Effector CD4-positive, alpha-beta T cell (primary cell): ENCODE data around the gene CCDC92.
"Not testable (repeated sequence)": the region's sequence is repeated elsewhere in the genome, so short reads cannot be mapped to it uniquely, and the experiment has no call there.

Source experiments
- DNase-seq: peaks from one replicate; pipeline ENCODE4 v3.0.0-alpha.2; 2020

The CCDC92 gene

GRCh38 chr12:123947531-123947930, 25.1 kb downstream of the CCDC92 start:
- DNase-seq: not testable (repeated sequence)

GRCh38 chr12:123946516-123947505, 25.8 kb downstream of the CCDC92 start:
- DNase-seq: not testable (repeated sequence)

GRCh38 chr12:123946152-123946515, 26.5 kb downstream of the CCDC92 start:
- no peak for DNase-seq

GRCh38 chr12:123945287-123946151, 27.1 kb downstream of the CCDC92 start:
- DNase-seq: no peak

- no peak for DNase-seq
Measured at GRCh38 chr12:123944696-123945095, 27.9 kb downstream of the CCDC92 start.

GRCh38 chr12:123943816-123944215, 28.8 kb downstream of the CCDC92 start:
- no peak for DNase-seq

GRCh38 chr12:123942911-123943648, 29.6 kb downstream of the CCDC92 start:
- no peak for DNase-seq

GRCh38 chr12:123942238-123942653, 30.4 kb downstream of the CCDC92 start:
- no peak for DNase-seq

GRCh38 chr12:123941624-123942237, 30.9 kb downstream of the CCDC92 start:
- no peak for DNase-seq

- no peak for DNase-seq
Measured at GRCh38 chr12:123941000-123941399, 31.6 kb downstream of the CCDC92 start.

GRCh38 chr12:123940627-123940966, 32.0 kb downstream of the CCDC92 start:
- no peak for DNase-seq

- no peak for DNase-seq
Measured at GRCh38 chr12:123939716-123940626, 32.7 kb downstream of the CCDC92 start.

GRCh38 chr12:123938679-123939480, 33.8 kb downstream of the CCDC92 start:
- no peak for DNase-seq

GRCh38 chr12:123937707-123938591, 34.7 kb downstream of the CCDC92 start:
- DNase-seq: peak; percentile 17

GRCh38 chr12:123936956-123937706, 35.5 kb downstream of the CCDC92 start:
- no peak for DNase-seq

- DNase-seq: no peak
Measured at GRCh38 chr12:123936471-123936870, 36.2 kb downstream of the CCDC92 start.

GRCh38 chr12:123935956-123936355, 36.7 kb downstream of the CCDC92 start:
- DNase-seq: no peak

GRCh38 chr12:123934829-123935228, 37.8 kb downstream of the CCDC92 start:
- DNase-seq: no peak
